ENCODE results near the gene CLEC16A. TPM values are rescaled to one million over a fixed set of nuclear protein-coding genes. Genes with fewer than 3 reads are reported as not detected.

The CLEC16A gene
- total and polyA plus RNA-seq, 4 donors: 14.3 to 44.4 (median 26.4) TPM

GRCh38 chr16:11050944-11051343 is 106.6 kb downstream of the CLEC16A start:
- H3K9me3 ChIP-seq (ENCODE audit: control insufficient read depth in 4 of 4, insufficient read depth in 3 of 4, low read length in 3 of 4): no peaks in the 10 kb centered on the region
- no peaks in the 10 kb centered on the region for H3K27me3 ChIP-seq (ENCODE audit: control insufficient read depth in 3 of 3, insufficient read depth in 3 of 3, low read length in 2 of 3)
- ATAC-seq (ENCODE audit: insufficient read depth, low FRiP score) (no peak), DNase-seq (no peak)
- no peak overlapping the region for H3K4me3 ChIP-seq
- no peak overlapping the region for H3K9ac ChIP-seq (ENCODE audit: insufficient read depth in 1 of 2, low read length in 2 of 2)
- peaks cover 0 to 49% (median 12%) of the 10 kb centered on the region in 5 donors for H3K4me1 ChIP-seq (ENCODE audit: control insufficient read depth in 5 of 5, insufficient read depth in 5 of 5, low read length in 5 of 5)
- peaks cover 4 to 28% (median 6%) of the 10 kb centered on the region in 4 donors for H3K36me3 ChIP-seq (ENCODE audit: control insufficient read depth in 4 of 4, insufficient read depth in 4 of 4, low read length in 4 of 4)
- 41 to 73% methylated on average over 7 of the region's 7 CpGs for WGBS, 2 donors
- H3K27ac ChIP-seq (ENCODE audit: low read depth in 1 of 2, low read length in 1 of 2): no peak overlapping the region
- TF ChIP-seq CTCF (IDR thresholded peaks at IDR 0.05; ENCODE audit: control extremely low read depth, extremely low read depth): no peak

DNA sequence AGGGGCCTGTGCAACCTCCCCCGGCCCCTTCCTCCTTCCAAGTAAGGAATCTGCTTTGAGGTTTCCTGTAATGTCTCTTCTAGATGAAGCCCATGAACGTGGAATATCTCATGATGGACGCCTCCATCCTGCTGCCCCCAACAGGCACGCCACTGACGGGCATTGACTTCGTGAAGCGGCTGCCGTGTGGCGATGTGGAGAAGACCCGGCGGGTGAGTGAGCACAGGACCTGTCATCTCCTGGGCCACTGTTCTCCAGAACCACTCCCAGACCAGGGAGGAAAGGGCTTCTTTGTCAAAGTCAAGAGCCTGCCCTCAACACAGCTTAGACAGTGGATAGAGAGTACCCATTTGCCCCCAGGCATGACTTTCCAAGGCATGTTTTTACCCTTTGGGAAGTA is 107.1 kb downstream of the CLEC16A start:
- no peaks in the 10 kb centered on the region for H3K27me3 ChIP-seq (ENCODE audit: control insufficient read depth in 3 of 3, insufficient read depth in 3 of 3, low read length in 2 of 3)
- peaks cover 0 to 51% (median 16%) of the 10 kb centered on the region in 5 donors for H3K4me1 ChIP-seq (ENCODE audit: control insufficient read depth in 5 of 5, insufficient read depth in 5 of 5, low read length in 5 of 5)
- no peak for ATAC-seq (ENCODE audit: insufficient read depth, low FRiP score)
- H3K27ac ChIP-seq (ENCODE audit: low read depth in 1 of 2, low read length in 1 of 2): no peak overlapping the region
- no peaks in the 10 kb centered on the region for H3K9me3 ChIP-seq (ENCODE audit: control insufficient read depth in 4 of 4, insufficient read depth in 3 of 4, low read length in 3 of 4)
- peaks cover 4 to 28% (median 6%) of the 10 kb centered on the region in 4 donors for H3K36me3 ChIP-seq (ENCODE audit: control insufficient read depth in 4 of 4, insufficient read depth in 4 of 4, low read length in 4 of 4)
- H3K9ac ChIP-seq (ENCODE audit: insufficient read depth in 1 of 2, low read length in 2 of 2): no peak overlapping the region
- no peak for TF ChIP-seq CTCF (IDR thresholded peaks at IDR 0.05; ENCODE audit: control extremely low read depth, extremely low read depth)
- no peak overlapping the region for H3K4me3 ChIP-seq
- 79 to 92% methylated on average over 11 of the region's 11 CpGs for WGBS, 2 donors
- DNase-seq: no peak

- Histone ChIP-seq H3K4me3 (no peak overlapping the region), H3K36me3 (ENCODE audit: control insufficient read depth in 4 of 4, insufficient read depth in 4 of 4, low read length in 4 of 4) (peaks cover 3 to 28% (median 6%) of the 10 kb centered on the region in 4 donors), H3K9me3 (ENCODE audit: control insufficient read depth in 4 of 4, insufficient read depth in 3 of 4, low read length in 3 of 4) (no peaks in the 10 kb centered on the region), H3K27ac (ENCODE audit: low read depth in 1 of 2, low read length in 1 of 2) (no peak overlapping the region), H3K27me3 (ENCODE audit: control insufficient read depth in 3 of 3, insufficient read depth in 3 of 3, low read length in 2 of 3) (no peaks in the 10 kb centered on the region), H3K9ac (ENCODE audit: insufficient read depth in 1 of 2, low read length in 2 of 2) (no peak overlapping the region), H3K4me1 (ENCODE audit: control insufficient read depth in 5 of 5, insufficient read depth in 5 of 5, low read length in 5 of 5) (peaks cover 0 to 51% (median 15%) of the 10 kb centered on the region in 5 donors)
- TF ChIP-seq CTCF (IDR thresholded peaks at IDR 0.05; ENCODE audit: control extremely low read depth, extremely low read depth): no peak
- DNase-seq (no peak), ATAC-seq (ENCODE audit: insufficient read depth, low FRiP score) (no peak)
- 49 to 70% methylated on average over 17 of the region's 17 CpGs for WGBS, 2 donors
Measured at GRCh38 chr16:11051879-11052808, 107.8 kb downstream of the CLEC16A start.

Measured in lung (tissue), 12 donors.